ENCODE data around the gene ATG7. TPM values are rescaled to one million over a fixed set of nuclear protein-coding genes. Genes with fewer than 3 reads are reported as not detected.
A peak's percentile ranks its signal among the peaks of the same experiment; 100 is the strongest.
"Not testable (repeated sequence)": the region's sequence is repeated elsewhere in the genome, so short reads cannot be mapped to it uniquely, and the experiment has no call there.

The ATG7 gene
- polyA plus RNA-seq, 4 donors = 23.6 to 26.9 (median 25.2) TPM

DNA sequence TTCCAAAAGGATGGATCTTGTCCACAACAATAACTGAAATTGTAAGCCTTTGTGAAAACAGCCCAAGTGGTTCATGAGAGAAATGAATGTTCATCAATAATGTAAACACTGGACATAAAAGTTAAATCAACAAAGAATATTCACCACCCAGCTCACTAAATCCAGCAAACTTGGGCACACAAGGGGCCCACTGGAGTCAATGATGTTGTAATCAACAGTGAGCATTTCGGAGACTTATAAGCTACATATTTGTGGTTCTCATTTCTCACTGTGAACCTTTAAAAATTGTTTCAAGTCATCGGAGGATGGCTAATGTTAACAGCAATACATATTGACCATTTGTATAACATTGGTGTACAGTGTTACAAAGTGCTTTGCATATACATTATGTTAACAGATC is 308.4 kb downstream of the ATG7 start:
- no peak for DNase-seq (ENCODE audit: low read depth in 4 of 4, low spot score in 2 of 4)

DNA sequence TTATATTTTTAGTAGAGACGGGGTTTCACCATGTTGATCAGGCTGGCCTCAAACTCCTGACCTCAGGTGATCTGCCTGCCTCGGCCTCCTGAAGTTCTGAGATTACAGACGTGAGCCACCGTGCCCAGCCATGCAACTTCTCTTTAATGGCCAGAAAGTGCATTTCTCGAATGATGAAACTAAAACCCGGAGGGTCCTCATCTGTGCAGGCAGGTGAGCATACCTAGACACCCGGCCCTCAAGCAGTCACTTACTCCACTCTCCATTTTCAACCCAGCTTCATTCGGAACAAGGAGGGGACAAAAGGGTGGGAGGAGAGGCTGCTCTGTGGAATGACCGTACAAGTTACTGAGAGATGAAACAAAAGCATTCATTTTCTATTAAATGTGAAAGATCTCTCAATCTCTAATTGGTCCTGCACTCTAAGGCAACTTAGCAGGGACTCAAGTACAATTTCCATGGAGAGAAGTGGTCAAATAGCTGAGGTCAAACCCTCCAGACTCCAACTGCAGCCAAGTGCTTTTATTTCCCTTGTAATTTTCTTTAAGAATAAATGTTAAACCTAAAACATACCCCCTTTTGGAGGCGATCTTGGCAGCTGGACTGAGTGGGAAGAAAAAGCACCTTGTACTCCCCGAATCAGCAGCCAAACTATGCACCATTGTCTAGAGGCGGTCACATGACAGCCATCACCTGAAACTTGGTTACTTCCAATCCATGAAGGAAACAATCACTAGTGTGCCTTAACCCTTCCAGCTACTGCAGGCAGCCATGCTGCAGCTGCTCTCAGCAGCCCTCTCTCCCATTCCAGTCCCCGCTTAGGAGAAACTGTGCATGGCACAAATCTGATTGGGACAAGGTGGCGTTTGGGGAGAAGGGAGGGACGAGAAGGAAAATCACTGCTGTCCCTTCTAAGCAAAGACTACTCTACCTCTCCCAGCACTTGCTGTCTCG is 309.3 kb downstream of the ATG7 start:
- DNase-seq (ENCODE audit: low read depth in 4 of 4, low spot score in 2 of 4) = no peak

DNA sequence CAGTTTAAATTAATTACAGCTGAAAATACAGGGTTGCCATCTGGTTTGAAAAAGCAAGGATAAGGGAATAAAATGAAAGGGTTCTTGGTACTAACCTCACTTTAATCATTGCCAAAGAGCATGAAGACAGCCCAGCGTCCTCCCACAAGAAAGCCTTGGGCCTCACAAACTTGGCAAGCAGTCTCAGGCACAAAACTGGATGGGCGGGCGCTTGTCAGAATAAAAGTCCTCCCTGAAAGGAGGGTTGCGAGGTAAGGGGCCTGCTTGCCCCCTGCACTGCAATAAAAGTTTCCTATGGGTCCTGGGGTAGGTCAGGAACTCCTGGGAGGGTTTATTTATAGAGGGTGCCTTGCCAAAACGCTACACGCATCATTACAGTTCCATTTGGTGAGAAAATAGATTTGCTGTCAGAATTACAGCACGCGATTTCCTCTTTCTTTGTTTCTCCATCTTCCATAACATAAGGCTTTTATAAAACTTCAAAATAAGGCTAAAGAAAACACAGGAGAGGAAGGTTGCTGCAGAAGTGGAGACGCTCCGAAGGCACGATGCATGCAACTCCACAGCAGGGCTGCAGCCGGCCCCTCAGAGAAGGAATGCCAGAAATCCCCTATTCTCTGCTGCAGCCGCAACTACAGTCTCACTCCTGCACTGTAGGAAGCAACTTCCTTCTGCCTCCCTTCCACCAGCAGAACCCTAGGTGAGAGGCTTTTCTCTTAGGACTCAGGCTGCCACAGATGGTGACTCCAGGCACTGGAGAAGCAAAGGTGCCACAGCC is 310.2 kb downstream of the ATG7 start:
- peak in 2 of 4 donors; percentile 78 to 83 for DNase-seq (ENCODE audit: low read depth in 4 of 4, low spot score in 2 of 4)

DNA sequence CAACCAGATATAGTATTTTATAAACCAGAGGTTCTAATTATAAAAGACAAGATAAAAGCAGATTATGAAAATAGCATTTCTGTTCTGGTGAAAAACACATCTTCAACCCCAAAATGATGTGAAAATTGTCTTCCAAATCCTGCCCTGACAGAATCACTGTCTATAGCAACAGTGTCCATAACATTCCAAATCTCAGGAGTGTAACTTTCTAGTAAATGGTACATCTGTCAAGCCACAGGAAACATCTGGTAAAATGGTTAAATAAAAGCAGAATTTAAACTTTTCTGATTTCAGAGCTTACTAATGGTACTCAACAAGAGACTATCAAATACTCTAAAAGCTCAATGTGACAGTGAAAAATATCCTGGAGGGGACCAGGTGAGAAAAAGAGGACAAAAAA is 311.0 kb downstream of the ATG7 start:
- DNase-seq (ENCODE audit: low read depth in 4 of 4, low spot score in 2 of 4) = no peak

DNA sequence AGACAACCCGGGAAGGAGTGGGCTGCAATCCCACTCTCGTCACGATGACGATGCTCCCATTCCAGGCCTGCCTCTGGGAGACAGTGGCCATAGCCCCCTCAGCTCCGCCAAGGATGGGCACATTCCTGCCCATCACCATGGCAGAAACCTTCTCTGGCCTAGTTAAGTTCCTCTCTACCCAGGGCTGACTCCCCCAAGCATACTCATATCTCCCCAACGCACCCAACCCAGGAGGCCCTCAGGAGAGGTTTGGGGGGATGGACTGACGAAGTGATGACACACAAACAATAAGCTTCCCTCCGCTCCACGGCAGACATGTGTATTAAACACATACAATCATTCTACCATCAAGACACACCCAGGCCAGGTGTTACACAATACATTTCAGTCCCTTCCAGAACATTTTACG is 311.4 kb downstream of the ATG7 start:
- no peak for DNase-seq (ENCODE audit: low read depth in 4 of 4, low spot score in 2 of 4)

DNA sequence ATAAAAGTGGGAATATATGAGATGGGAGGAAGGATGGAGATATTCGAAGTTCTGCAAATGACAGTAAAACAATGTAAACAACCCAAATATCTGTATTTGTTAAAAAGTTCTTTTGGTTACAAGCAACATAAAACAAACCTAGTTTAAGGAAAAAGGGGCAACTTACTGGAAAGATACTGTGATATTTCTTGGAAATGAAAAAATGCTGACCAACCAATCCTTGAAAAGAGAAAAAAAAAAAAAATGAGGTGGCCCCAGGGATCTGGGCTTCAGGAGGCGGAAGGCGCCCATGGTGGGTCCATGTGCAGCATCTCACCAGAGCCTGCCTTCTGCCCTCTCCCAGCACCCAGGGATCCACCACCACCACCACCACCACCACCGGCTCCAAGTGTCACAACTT is 312.4 kb downstream of the ATG7 start:
- DNase-seq (ENCODE audit: low read depth in 4 of 4, low spot score in 2 of 4) = no peak

DNA sequence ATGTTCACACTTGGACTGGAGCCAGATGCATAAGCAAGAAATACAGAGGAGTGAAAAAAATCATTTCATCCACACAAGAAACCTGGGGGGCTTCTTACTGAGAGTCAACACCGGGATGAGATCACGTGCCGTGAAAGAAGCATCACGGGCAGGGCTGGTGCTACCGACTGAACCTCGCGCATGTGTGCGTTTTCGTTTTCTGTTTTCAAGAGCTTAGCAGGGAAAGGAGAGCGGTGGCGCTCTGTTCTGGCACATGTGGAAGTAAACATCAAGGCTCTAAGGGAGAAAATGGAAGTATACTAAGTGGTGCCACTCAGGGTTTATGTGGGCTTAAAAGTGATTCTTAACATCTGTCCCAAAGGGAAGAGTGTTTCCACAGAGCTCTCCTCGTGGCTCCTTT is 315.6 kb downstream of the ATG7 start:
- DNase-seq (ENCODE audit: low read depth in 4 of 4, low spot score in 2 of 4) = no peak

DNA sequence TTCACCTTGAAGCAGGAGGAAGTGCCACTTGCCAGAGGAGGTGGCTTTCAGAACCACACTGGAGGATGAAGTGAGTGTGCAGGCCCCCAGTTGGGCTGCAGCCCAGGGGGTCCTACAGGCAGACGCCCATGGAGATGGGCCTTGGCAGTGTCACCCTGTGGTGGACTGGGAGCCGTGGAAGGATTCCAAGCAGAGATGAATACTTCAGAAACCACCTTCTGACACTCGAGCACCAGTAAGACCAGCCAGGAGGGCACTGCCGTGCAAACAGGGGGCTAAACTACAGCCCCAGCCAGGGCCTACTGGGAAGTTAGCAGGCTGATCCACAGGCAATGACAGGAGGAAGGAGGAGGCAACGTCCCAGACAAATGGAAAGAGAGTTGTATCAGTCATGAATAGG is 316.1 kb downstream of the ATG7 start:
- DNase-seq (ENCODE audit: low read depth in 4 of 4, low spot score in 2 of 4) = no peak

DNA sequence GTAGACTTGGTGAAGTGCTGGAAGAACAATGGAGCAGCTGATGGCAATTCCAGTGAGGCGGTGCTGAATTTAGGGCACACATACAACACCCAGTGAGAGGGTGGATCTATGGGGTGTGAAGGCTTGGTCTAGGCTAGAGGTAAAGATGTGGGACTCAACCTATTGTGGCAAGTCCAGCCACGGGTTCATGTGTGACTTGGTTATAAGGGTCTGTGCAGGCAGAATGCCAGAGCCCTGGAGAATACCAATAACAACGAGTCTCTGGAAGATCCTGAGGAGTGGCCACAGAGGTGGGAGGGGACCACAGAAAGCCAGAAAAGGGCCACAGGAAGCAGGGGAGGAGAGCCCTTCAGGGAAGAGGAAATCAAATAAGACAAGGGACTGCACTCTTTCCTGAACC is 316.6 kb downstream of the ATG7 start:
- no peak for DNase-seq (ENCODE audit: low read depth in 4 of 4, low spot score in 2 of 4)

DNA sequence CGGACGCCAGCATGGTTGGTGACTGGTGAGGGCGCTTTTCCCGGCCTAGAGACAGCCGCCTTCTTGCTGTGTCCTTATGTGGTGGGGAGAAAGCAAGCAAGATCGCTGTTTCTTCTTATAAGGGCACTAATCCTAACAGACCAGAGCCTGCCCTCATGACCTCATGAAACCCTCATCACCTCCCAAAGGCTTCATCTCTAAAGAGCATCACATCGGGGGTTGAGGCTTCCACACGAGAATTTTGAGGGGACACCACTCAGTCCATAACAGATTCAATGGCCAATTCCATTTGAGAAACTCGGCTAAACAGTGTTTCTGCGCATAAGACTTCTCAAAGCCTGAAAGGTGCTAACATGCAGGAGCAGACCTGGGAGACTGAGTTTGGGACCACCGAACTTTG is 317.5 kb downstream of the ATG7 start:
- DNase-seq (ENCODE audit: low read depth in 4 of 4, low spot score in 2 of 4) = no peak

DNA sequence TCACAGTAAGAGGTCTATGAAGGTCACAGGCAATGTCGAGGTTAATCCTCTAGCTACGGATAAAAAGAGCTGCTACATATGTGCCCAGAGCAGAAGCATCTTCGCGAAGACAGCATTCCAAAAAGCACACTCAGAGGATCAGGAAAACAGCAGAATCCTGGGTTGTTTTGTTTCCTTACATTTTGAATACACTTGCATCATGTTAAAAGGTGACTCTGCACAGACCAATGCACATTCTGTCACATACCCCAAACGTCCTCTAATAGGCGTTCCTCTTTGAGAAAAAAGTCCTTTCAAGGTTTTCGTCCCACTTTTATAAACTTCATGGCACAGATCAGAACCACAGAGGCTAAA is 318.8 kb downstream of the ATG7 start:
- no peak for DNase-seq (ENCODE audit: low read depth in 4 of 4, low spot score in 2 of 4)

DNA sequence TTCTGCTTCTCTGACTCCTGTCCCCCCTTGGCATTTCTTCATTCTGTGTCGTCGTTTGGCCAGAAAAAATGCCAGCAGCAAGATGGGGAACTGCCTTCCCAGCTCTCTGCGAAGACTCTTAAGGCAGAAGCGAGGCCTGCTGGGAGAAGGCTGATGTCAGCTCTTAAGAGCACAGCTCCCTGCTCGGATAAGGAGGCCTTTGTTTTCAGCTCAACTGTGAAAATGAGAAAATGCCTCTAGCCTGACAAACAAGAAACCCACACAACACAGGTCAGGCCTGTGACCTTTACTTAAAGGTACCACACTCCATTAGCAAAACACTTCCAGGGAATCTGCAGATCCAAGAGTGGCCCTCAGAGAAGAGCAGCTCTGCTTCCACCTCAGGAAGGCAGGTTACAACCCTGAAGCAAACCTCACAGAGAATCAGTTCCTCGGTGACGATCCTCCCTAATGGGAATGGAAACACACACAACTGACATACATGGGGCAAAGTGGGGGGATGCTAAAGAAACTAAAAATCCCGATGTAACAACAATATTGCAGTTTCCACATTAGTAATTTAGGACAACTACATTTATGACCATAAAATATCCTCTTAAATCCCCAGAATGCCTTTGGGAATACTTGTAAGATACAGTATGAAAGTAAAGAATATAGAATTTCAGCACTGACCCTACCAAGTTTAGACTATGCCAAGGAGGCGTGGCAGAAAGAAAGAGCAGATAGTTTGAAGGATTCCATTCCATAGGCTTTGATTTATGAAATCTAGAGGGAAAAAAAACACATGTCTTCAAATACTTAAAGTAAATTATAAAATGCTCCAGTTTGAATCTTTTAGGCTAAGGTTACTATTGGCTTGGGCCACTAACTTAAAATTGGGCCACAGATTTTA is 319.4 kb downstream of the ATG7 start:
- DNase-seq (ENCODE audit: low read depth in 4 of 4, low spot score in 2 of 4) = peak in 2 of 4 donors; percentile 60 to 64

DNA sequence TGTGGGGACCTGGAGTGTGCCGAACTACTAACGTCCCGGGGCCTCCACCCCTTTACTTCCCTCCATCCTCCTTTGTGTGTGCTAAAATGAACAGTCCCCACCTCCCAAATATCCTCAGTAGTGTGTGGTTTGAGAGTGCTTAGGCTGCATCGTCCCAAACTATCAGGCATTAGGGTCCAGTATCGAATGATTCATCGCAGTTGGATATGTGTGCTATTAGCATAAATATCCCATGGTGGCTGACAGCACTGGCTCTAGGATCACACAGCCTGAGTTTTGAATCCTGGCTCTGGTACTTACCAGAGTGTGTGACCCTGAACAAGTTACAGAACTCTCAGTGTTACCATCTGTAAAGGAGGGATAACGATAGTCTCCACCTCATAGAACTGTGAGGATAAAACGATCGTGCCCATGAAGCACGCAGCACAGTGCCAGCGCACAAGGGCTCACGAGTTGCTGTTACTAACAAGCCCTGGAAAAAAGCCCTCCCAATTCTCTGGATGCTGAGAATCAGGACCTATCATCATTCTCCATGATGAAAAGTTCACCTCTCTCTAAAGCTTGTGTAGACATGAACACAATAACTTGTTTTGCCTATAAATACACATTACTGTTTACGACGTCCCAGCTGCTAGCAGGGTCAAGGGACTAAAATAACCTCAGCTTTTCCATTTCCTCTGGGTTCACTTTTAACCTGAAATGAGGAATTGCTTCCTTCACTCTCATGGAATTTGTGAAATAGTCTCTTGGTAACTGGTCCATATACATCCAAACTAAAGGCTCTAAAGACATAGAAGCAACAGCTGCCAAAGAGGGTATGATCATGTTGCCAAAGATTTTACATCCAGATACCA is 320.5 kb downstream of the ATG7 start:
- no peak for DNase-seq (ENCODE audit: low read depth in 4 of 4, low spot score in 2 of 4)

DNA sequence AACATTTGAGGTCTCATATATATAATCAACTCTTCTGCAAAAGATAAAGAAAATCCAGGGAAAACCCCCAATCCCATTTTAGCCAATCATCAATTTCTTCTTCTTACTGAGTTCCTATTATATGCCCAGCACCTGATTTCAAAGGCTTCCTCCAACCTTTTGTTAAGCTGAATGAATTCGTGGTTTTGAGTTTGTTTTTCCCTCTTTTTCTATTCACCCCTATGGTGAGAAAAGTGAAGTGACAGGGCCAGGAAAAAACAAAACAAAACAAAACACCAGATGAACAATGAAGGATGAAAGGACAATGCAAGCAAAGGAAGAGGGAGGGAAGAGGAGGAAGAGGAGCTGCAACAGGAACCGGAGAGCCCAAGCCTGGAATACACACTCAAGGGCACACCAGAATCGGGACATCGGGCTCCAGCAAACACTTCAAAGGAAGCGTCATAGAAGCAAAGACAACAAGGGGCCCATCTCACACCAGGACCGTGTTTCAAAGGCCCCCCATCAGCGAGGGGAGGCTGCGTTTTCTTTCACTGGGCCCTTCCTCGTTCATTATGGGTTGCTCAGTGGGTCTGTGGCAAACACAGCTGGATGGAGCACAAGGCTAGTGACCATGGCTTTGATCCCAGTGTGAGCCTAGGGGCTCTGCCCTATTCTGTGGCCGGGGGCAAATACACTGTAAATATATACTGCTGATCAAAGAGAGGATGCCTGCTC is 321.3 kb downstream of the ATG7 start:
- no peak for DNase-seq (ENCODE audit: low read depth in 4 of 4, low spot score in 2 of 4)

DNA sequence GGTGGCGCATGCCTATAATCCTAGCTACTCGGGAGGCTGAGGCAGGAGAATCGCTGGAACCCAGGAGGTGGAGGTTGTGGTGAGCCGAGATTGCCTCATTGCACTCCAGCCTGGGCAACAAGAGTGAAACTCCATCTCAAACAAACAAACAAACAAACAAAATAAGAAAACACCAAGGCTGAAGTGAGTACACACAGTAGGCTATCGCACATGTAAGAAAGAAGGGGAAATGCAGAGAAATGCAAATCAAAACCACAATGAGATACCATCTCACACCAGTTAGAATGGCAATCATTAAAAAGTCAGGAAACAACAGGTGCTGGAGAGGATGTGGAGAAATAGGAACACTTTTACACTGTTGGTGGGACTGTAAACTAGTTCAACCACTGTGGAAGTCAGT is 322.8 kb downstream of the ATG7 start:
- not testable (repeated sequence) for DNase-seq (ENCODE audit: low read depth in 4 of 4, low spot score in 2 of 4)

DNA sequence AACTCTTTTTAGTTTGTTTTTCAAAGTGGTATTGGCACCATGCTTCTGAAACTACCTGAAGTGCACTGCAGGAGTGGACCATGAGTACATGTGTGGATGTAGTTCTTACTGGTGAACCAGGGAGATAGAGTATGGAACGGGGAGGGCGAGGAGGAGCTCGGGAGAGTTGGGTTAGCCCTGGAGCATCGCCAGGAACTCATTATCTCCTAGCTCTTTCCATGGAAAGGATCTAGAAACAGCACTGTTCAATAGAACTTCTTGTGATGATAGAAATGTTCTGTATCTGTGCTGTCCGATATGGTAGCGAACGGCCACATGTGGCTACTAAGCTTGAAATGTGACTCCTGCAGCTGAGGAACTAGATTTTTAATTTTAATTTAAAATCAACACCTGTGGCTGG is 324.2 kb downstream of the ATG7 start:
- no peak for DNase-seq (ENCODE audit: low read depth in 4 of 4, low spot score in 2 of 4)

DNA sequence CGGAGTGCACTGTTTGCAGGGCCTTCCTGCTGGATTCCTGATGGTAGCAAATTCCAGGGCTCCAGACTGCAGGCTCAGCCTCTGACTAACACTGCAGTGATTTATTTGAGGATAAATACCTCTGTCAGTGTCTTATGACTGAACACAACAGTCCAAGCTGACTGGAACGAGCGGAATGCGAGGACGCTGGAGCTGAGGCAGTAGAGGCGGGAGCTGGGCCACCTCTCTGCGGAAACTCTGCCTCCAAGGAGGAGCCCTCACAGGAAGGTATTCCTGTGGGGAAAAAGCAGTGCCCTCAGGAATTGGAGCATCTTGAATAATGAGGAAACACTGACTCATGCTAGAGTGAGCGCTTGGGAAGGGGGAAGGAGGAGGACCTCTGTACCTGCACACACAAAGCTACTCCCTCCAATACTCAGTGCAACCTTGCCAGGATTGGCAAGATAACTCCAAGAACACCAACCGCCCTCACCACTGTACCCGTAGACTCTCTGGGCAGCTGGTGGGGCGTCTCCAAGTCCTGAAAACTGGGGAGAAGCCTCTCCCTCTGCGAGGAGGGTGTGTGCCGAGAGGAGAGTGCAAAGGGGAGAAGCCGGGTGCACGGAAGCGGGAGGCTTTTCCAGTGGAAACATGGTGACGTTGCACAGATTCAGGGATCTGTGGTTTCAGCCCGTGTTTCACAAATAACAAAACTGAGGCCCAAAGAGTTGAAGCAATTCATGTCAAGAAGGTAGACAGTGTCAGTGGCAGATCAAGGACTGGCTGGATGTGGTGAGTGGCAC is 328.5 kb downstream of the ATG7 start:
- DNase-seq (ENCODE audit: low read depth in 4 of 4, low spot score in 2 of 4) = peak in 2 of 4 donors; percentile 78 to 83

DNA sequence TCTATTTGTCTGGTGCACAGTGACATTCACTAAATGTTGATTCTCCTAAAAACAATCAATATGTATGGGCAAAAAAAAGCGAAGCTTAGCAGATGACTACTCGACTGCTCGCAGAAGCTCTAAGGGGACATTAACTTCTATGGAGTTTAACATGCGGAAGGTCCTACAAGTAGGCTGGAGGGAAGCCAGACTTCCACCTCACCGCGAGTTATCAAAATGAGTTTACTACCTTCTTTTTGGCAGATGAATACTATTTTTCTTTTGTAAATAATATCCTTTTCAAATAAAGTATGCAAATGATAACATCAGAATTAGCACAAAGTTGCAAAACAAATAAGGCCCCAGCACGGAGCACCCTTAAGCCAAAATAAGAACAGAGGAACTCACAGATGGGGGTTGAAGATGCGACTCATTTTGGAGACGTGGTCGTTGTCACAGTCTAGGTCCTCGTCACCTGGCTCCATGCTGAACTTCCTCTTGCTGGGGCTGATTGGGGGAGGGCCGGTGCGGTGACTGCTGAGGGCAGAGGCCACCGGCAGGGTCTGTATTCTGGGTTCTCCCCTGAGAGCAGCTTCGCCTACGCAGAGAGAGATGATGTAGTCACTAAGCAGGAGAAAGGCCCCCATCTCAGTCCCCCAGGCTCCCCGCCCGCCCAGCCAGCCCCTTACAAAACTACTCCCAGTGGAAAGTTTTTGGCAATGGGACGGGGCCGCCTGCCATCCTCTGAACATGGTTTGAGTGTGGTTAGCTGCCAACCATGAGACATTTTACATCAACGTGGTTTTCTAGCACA is 329.4 kb downstream of the ATG7 start:
- DNase-seq (ENCODE audit: low read depth in 4 of 4, low spot score in 2 of 4) = no peak
